CD4-positive, alpha-beta T cell treated with Interleukin-2 at 100 ng/mL for 4 hours (primary cell): ENCODE results near the gene G6PC1.
"Not testable (repeated sequence)": the region's sequence is repeated elsewhere in the genome, so short reads cannot be mapped to it uniquely, and the experiment has no call there.

Experiments used
- DNase-seq: peaks from one replicate; pipeline ENCODE4 v3.0.0-alpha.2; 2020; ENCODE audit warnings: low spot score

G6PC1 gene

DNA sequence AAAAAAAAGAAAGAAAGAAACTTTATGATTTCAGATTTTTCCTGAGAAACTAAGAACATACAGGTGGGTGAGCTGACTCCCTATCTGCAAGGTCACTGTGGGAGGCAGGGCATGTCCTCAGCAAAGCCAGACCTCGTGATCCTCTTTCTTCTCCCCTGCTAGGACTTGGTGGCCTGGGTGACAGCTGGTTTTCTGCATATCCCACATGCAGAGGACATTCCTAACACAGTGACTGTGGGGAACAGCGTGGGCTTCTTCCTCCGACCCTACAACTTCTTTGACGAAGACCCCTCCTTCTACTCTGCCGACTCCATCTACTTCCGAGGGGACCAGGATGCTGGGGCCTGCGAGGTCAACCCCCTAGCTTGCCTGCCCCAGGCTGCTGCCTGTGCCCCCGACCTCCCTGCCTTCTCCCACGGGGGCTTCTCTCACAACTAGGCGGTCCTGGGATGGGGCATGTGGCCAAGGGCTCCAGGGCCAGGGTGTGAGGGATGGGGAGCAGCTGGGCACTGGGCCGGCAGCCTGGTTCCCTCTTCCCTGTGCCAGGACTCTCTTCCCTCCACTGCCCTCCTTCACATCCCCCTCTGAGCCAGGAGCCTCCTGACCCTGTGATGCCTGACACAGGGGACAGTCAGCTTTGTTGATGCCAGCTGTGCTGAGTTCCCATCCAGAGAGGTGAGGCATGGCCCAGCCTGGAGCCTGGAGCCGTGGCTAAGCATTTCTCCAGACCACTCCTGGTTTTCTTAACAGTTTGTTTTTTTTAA is 26.5 kb upstream of the G6PC1 start:
- not testable (repeated sequence) for DNase-seq

GRCh38 chr17:42877037-42877436 is 23.6 kb upstream of the G6PC1 start:
- no peak for DNase-seq

GRCh38 chr17:42878123-42878880 is 22.3 kb upstream of the G6PC1 start:
- DNase-seq: no peak

DNA sequence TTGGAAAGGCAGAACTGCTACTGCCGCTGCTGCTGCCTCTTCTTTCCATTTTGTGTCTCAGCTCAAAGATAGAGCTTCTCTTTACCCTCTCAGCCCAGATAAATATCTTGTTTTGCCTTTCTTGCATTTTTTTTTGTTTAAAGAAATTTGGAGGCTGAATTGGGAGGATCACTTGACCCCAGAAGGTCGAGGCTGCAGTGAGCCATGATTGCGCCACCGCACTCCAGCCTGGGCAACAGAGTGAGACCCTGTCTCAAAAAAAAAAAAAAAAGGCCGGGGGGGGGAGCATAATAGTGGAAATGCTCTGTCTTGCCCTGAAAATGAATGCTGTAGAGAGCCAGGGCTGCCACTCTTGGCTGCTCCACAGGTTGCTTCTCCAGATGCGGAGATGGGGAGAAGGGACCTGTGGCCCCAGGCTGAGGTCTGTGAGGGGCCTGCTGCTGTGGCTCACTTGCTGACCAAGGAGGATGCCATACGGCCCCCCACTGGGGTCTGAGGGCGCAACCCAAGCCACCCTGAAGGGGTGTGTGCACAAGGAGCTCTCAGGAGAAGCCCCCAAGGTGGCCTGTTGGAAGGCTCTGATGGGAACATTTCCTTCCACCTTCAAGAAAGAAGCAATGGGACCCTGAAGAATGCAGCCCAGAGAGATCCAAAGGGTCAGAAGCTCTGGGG is 21.5 kb upstream of the G6PC1 start:
- DNase-seq: no peak

DNA sequence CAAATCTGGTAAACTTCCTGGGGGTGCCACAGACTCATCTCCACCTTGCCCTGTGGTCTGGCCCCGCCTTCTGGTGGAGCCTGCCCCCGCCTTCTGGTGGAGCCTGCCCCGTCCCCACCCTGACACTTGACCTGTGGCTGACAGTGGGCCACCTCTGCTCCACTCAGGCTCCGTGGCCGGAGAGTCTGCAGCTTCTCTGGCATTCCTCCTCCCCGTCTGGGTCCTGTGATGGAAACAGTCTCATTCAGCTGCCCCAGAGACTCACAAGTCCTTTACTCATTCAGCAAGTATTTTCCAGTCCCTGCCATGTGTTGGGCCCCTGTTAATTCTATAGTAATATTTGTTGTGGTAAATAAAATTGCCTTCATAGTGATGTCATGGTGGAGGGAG is 21.0 kb upstream of the G6PC1 start:
- DNase-seq: no peak

- no peak for DNase-seq
These were observed 19.8 kb upstream of the G6PC1 start for GRCh38 chr17:42880776-42881310.

- DNase-seq: not testable (repeated sequence)
These were observed 18.9 kb upstream of the G6PC1 start for GRCh38 chr17:42881706-42882105.

DNA sequence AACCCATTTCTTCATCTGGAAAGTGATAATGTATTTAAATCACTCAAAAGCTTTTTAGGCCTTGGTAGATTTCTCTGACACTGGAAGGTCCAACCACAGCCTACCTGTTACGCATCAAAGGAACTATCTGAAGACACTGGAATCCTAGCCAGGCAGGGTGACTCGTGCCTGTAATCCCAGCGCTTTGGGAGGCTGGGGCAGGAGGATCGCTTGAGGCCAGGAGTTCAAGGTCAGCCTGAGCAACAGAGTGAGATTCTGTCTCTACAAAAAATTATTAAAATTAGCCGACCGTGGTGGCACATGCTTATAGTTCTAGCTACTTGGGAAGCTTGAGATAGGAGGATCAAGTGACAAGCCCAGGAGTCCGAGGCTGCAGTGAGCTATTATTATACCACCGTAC is 18.4 kb upstream of the G6PC1 start:
- DNase-seq: no peak

DNA sequence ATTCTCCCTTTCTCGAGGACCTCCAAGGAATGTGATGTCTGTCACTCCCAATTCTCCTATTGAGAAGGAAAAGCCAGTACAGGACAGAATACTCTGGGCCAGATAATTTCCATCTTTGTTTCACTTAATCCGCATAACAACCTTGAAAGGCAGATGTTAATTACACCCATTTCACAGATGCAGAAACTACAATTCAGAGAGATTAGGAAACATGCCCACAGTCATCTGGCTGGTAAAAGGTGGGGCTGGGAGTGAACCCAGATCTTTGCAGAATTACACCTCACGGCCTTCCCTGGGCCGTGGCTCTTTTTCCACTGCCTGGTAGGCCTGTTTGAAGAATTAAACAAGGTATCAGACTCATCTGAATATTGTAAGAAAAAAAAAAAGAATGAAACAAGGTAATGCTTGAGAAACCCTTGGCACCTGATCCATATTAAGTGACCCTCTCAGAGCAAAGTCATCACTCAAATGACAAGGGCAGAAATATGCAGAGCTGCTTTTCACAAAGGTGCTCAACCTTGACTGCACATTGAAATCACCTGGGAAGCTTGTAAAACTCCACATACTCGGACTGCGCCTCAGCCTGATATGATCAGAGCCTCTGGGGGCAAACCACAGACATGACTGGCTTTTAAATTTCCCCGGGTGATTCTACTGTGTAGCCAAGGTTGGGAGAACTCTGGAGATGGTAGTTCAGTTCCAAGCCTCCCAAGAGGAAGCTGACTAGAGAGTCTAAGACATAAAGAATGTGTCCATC is 16.6 kb upstream of the G6PC1 start:
- no peak for DNase-seq

- not testable (repeated sequence) for DNase-seq
These were observed 14.8 kb upstream of the G6PC1 start for GRCh38 chr17:42885806-42886205.

GRCh38 chr17:42886283-42887176 is 14.1 kb upstream of the G6PC1 start:
- no peak for DNase-seq

- no peak for DNase-seq
These were observed 10.8 kb upstream of the G6PC1 start for GRCh38 chr17:42889809-42890208.

DNA sequence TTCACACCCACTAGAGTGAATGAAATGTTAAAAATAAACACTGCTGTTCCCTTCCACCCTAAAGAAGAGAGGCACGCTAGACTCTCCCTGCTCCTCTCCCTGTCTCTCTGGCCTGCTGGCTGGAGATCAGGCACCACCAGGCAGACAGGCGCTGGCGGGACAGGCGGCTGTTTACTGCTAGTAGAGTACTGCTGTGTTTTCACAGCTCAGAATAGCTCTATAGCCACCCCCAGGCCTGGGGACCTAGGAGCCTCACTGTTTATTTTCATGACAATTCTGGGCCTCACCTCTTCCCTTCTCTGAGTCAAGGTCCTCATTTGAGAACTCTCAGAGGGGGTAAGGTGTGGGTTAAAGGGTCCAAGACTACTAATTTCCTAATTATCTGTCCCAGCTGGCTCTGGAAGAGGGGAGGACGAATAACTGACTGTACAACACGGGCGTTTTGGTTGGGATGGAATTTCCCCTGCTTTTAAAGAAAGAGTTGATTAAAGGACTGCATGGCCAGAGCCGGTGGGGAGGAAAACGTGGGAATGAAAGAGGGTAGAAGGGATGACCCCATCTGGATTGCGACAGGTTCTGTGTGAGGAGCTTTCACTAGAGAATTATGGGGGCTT is 9.0 kb upstream of the G6PC1 start:
- no peak for DNase-seq

DNA sequence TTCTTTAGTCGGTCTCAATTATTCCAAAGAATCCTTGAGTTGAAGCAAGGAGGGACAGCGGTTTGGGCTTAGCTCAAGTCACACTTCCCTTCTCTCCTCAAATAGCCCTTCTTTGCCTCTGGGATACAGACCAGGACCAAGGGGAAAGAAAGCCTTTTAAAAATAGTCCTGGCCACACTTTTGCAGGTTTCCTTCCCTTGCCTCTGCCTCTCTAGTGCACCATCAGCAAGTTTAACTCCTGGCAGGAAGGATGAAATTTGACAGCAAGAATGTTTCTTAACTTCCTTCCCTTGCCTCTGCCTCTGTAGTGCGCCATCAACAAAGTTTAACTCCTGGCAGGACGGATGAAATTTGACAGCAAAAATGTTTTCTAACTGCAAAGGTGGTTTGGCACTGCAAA is 7.2 kb upstream of the G6PC1 start:
- DNase-seq: no peak

DNA sequence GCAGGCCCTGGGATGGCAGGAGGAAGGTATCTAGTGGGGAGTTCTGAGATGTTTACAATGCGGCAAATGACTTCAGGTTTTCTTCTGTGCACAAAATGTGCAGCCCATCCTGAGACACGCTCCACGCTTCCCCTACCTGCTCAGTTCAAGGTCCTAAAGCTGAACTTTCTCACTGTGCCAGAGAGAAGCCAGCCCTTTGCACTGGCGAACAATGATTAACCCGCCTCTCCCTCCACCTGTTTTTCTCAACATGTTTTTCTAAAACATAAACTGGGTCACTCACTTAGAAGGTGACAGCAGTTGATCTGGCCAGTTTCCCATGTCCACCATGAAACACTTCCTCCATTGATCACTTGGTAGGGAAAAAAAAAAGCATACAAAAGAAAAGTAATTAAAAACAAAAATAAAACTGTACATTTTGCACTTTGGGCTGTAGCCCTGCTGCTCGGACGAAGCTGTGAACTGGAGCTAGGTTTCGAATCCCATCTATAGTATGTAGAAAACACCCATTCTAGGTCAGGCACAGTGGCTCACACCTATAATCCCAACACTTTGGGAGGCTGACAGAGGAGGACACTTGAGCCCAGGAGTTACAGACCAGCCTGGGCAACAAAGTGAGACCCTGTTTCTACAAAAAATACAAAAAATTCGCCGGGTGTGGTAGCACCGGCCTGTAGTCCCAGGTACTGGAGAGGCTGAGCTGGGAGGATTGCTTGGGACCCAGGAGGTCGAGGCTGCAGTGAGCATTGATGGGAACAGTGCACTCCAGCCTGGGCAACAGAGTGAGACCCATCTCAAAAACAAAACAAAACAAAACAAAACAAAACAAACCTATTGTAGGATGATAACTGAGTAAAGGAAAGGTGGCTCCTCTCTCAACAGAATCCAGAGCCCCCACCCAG is 6.1 kb upstream of the G6PC1 start:
- DNase-seq: no peak

DNA sequence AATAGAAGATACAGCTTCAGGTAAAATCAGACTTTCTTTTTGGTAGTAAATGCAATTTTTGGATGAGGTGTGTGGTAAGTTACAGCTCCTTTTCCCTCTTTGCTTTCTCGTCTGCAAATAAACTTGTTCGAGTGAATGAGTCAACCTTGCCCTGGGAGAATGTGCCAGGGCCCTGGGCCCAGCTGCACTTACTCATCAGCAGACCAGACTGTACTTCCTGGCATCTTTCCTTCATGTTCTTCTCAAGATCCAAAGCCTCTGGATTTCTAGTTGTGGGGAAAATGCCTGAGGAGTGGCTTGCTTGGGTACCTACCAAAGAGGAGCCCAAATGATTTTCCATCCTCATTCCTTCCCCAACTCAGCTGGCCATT is 5.4 kb upstream of the G6PC1 start:
- no peak for DNase-seq

- no peak for DNase-seq
These were observed 2.3 kb upstream of the G6PC1 start for GRCh38 chr17:42898147-42898811.

GRCh38 chr17:42899981-42900380 is 618 bp upstream of the G6PC1 start:
- DNase-seq: not testable (repeated sequence)
